Memory B cell (primary cell): ENCODE data around the gene GRHL1.

Source experiments
- ATAC-seq: fragments of 150-1000 bp; cut with Tn5 transposase; 2 replicates; pipeline ENCODE4 v1.10.0; 2021; ENCODE audit warnings: low read depth, mild to moderate bottlenecking, moderate library complexity
- DNase-seq, 2 donors: peaks; one replicate each; pipeline ENCODE4 v3.0.0; 2022; ENCODE audit warnings: low spot score in 2 of 2
- H3K27ac Mint-ChIP-seq: one replicate; pipeline ENCODE4 v1.8.0; 2022; ENCODE audit warnings: mild to moderate bottlenecking, moderate library complexity, mixed read lengths
- H3K27me3 Mint-ChIP-seq: one replicate; pipeline ENCODE4 v1.8.0; 2022; ENCODE audit warnings: mixed read lengths
- H3K36me3 Mint-ChIP-seq: one replicate; pipeline ENCODE4 v1.8.0; 2022; ENCODE audit warnings: mild to moderate bottlenecking, mixed read lengths
- H3K4me1 Mint-ChIP-seq: one replicate; pipeline ENCODE4 v1.8.0; 2022; ENCODE audit warnings: mixed read lengths
- H3K4me3 Mint-ChIP-seq: one replicate; pipeline ENCODE4 v1.8.0; 2022; ENCODE audit warnings: mild to moderate bottlenecking, moderate library complexity, mixed read lengths
- H3K9me3 Mint-ChIP-seq: one replicate; pipeline ENCODE4 v1.8.0; 2022; ENCODE audit warnings: mixed read lengths

GRHL1 gene

DNA sequence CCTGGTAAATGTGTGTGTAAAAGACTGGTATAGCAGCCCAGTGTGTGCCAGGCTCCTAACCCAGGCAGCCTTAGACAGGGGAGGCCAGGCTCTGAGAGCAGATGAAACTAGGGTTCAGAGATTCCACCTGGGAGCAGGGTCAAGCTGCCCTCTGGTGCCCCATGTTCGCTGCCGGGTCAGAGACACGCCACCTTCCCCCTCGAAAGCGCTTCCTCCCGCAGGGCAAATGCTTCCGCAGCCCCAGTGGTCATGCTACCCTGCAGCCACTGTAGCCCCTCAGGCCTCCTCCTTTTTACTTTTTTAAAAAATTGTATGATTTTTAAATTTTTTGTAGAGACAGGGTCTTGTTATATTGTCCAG lies 81.2 kb downstream of the GRHL1 start:
- Mint-ChIP-seq H3K36me3 (peaks cover 2% of the 10 kb centered on the region), H3K27me3 (no peaks in the 10 kb centered on the region), H3K27ac (no peak overlapping the region), H3K4me3 (no peak overlapping the region), H3K4me1 (peaks cover 51% of the 10 kb centered on the region), H3K9me3 (no peaks in the 10 kb centered on the region)
- DNase-seq (no peak), ATAC-seq (no peak)

DNA sequence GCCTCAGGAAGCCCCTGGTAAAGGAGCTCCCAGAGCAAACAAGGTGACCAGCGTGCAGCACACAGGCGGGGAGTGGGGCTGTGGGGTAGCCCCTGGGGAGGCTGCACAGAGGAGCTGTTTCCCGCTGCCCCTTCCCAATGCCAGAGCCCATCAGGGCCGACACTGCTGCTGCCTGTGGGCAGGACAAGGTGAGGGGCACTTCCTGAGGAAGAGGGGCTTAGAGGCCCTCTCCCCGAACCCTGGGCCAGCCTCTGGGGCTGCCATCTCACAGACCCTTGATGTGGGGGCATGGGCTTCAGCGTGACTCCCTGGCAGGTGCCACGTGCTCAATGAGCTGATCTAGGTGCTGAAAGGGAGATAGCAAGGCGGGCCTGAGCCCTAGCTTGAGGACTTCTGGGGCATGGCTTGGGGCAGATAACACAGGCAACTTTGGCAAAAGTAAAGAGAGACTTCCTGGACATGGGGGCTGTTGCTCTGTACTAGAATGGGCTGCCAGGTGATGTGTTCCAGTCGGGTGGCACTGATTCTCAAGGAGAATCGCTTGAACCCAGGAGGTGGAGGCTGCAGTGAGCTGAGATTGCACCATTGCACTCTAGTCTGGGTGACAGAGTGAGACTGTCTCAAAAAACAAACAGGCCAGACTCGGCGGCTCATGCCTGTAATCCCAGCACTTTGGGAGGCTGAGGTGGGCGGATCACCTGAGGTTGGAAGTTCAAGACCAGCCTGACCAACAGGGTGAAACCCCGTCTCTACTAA lies 81.9 kb downstream of the GRHL1 start:
- Mint-ChIP-seq H3K4me1 (peaks cover 46% of the 10 kb centered on the region), H3K27me3 (no peaks in the 10 kb centered on the region), H3K4me3 (no peak overlapping the region), H3K9me3 (no peaks in the 10 kb centered on the region), H3K36me3 (peaks cover 2% of the 10 kb centered on the region), H3K27ac (no peak overlapping the region)
- no peak for ATAC-seq
- no peak for DNase-seq

DNA sequence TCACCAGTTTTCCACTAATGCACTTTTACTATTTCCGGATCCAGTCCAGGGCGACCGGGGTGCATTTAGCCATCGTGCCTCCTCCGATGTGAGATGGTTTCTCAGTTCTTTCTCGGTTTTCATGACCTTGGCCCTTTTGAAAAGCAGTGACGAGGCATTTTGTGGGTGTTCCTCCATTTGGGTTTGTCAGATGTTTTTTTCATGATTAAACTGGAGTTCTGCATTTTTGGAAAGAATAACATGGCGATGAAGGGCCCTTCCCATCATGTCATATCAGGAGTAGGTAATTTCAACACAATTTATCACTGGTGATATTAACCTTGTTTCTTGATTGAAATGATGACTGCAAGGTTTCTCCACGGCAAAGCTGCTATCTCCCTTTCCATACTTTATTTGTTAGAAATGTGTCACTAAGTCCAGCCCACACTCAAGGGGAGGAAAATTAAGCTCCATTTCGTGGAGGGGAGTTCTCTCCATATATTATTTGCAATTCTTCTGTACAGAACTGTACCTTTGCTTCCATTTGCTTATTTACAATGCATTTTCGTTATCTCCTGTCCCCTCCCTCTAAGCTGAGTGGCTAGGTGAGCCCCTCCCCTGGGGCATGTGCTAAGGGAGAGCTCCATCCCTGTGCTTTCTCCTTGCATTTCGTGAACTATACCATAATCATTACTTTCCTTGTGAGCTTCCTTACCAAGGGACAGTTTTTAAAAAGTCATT lies 83.0 kb downstream of the GRHL1 start:
- H3K36me3 Mint-ChIP-seq, result peaks cover 2% of the 10 kb centered on the region
- peaks cover 46% of the 10 kb centered on the region for H3K4me1 Mint-ChIP-seq
- H3K27me3 Mint-ChIP-seq, result no peaks in the 10 kb centered on the region
- H3K9me3 Mint-ChIP-seq, result no peaks in the 10 kb centered on the region
- ATAC-seq, result no peak
- H3K4me3 Mint-ChIP-seq, result no peak overlapping the region
- DNase-seq, result no peak
- H3K27ac Mint-ChIP-seq, result peak overlapping the region; percentile 63

DNA sequence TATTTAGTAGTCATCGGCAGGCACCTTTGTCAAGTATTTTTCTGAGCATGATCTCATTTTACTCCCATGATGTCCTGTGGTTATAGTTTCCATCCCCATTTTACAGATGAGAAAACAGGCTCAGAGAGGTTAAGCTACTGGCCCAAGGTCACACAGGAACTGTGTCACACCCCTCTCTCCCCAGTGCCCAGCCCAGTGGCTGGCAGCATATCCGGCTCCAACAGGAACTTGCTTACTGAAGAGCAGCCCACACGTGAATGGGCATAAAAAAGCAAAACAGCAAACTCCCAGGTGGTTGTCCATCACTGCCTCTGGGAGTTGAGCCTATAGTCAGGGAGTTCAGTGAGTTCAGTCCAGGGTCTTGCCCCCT lies 83.5 kb downstream of the GRHL1 start:
- peaks cover 2% of the 10 kb centered on the region for H3K36me3 Mint-ChIP-seq
- ATAC-seq (no peak), DNase-seq (no peak)
- H3K27ac Mint-ChIP-seq, result peak overlapping the region; percentile 63
- H3K9me3 Mint-ChIP-seq, result no peaks in the 10 kb centered on the region
- peaks cover 40% of the 10 kb centered on the region for H3K4me1 Mint-ChIP-seq
- H3K27me3 Mint-ChIP-seq, result no peaks in the 10 kb centered on the region
- H3K4me3 Mint-ChIP-seq, result no peak overlapping the region

DNA sequence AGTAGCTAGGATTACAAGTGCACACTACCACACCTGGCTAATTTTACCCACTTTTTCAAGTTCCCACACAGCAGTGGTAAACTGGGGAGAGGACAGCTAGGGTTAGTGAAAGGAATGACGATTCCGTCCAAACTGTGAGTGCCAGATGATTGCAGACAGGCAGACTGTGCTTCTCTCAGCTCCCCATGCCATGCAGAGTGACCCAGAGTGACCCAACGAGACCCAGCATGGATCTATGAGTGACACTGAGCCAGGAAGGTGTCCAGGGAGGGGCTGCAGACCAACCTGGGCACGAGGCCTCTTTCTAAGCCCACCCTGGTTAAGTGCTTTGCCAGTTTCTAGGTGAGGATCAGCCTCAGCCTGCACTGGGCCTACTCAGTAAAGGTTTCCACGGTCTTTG lies 84.1 kb downstream of the GRHL1 start:
- H3K4me1 Mint-ChIP-seq, result peaks cover 35% of the 10 kb centered on the region
- H3K4me3 Mint-ChIP-seq, result no peak overlapping the region
- H3K27me3 Mint-ChIP-seq, result no peaks in the 10 kb centered on the region
- ATAC-seq, result no peak
- no peaks in the 10 kb centered on the region for H3K9me3 Mint-ChIP-seq
- peaks cover 2% of the 10 kb centered on the region for H3K36me3 Mint-ChIP-seq
- H3K27ac Mint-ChIP-seq, result no peak overlapping the region
- DNase-seq, result no peak

DNA sequence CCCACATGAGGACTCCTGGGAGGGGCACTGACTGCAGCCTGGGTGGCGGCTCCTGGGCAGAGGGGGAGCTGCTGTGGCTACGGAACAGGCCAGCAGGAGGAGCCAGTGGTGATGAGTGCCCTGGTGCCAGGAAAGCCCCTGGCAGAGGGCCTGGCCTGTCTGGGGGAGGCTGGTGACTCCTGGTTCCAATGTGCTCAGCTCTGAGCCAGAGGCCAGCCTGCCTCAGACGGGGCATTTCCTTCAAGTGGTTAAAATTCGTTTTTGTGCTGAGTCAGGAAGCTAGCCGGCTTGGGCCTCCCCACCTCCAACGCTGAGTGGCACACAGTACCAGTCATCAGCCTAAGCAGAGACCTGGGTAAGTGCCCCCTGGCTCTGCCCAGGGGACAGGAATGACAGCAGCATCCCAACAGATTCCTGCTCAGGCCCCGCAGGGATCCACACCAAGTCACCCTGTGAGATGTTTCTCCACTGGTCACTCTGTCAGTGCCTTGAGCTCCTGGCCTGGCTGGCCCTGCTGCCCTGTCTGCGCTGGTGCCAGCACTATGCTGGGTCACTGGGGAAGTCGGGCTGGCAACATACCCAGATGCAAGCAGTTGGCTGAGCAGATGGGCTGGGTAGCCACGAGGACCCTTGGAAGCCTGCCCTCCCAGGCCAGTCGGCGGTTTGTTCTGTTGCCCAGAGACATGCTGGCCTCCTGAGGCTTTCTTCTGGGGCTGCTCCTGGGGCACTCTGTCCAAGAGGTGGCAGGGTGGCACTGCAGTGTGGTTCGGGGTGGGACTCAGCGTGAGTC lies 84.8 kb downstream of the GRHL1 start:
- Mint-ChIP-seq H3K4me3 (no peak overlapping the region), H3K36me3 (peaks cover 2% of the 10 kb centered on the region)

DNA sequence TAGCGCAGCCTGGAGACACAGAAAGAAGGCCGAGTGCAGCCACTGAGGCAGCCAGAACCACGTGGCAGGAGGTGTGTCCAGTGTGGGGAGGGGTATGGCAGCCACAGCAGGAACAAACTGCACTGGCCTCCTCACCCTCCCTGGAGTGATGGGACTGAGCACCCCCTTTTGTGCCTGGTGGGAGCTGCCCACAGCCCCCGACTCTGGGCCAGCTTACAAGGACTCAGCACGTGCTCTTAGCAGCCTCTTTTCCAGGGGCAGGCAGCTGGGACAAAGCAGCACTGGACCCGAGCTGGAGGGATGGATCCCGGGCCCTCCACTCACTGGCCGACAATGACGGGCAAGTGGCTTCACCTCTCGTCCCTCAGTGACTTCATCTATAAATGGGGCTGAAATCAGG lies 86.6 kb downstream of the GRHL1 start:
- H3K27ac Mint-ChIP-seq, result no peak overlapping the region
- H3K36me3 Mint-ChIP-seq, result peaks cover 2% of the 10 kb centered on the region
- ATAC-seq (no peak), DNase-seq (no peak)
- peaks cover 34% of the 10 kb centered on the region for H3K4me1 Mint-ChIP-seq
- H3K27me3 Mint-ChIP-seq, result no peaks in the 10 kb centered on the region
- no peak overlapping the region for H3K4me3 Mint-ChIP-seq
- no peaks in the 10 kb centered on the region for H3K9me3 Mint-ChIP-seq

More for the DNA sequence above, 84.8 kb downstream of the GRHL1 start:
- peak in 1 of 2 donors; percentile 38 for DNase-seq
- H3K4me1 Mint-ChIP-seq, result peaks cover 33% of the 10 kb centered on the region
- peak; percentile 95 for ATAC-seq
- H3K9me3 Mint-ChIP-seq, result no peaks in the 10 kb centered on the region
- no peaks in the 10 kb centered on the region for H3K27me3 Mint-ChIP-seq
- peak overlapping the region; percentile 65 for H3K27ac Mint-ChIP-seq

DNA sequence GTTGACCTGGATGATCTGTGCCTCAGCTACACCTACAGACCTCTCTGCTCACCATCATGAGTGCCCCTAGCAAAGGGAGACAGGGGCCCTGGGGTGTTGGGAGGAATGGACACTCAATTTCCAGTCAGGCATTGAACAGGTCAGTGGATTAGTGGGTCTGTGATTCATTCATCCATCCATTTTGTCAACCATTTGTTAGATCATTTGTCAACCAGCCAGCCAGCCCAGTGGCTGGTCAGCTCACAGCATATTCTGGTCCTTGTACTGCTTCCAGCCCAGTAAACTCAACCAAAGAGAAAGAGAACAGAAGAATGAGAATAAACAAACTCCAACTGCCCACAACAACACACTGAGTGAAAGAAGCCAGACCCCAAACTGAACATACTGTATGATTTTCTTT lies 87.2 kb downstream of the GRHL1 start:
- H3K9me3 Mint-ChIP-seq, result no peaks in the 10 kb centered on the region
- H3K27ac Mint-ChIP-seq, result no peak overlapping the region
- peaks cover 2% of the 10 kb centered on the region for H3K36me3 Mint-ChIP-seq
- DNase-seq (no peak), ATAC-seq (no peak)
- H3K27me3 Mint-ChIP-seq, result no peaks in the 10 kb centered on the region
- H3K4me3 Mint-ChIP-seq, result no peak overlapping the region
- H3K4me1 Mint-ChIP-seq, result peaks cover 33% of the 10 kb centered on the region

DNA sequence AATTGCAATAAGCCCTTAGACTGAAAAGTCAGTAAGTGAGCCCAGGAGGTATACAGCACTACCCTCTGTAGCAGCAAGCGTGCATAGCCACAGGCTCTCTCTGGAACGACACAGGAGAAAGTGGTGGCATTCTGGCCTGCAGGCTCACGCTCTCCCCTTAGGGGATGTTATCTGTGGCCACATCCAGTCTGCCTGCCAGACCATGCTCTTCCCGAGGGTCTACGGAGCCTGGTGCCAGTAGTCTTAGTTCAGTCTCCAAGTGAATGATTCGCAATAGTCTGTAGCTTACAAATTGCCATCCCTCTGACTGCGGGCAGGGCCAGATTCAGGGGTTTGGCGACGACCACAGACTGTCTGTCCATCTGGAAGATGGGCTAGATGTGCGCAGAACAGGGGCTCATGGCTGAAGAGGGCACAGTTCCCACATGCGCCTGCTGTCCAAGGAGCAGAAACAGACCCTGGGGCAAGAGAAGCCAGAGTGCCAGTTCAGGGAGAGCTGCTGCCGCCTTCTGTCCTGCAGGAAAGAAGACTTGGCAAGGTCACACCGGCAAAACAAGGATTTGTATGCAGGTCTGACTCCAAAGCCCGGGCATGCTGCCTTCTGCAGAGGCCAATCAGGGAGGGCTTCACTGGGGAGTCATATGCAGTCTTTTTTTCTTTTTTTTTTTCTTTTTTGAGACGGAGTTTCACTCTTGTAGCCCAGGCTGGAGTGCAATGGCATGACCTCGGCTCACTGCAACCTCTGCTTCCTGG lies 88.3 kb downstream of the GRHL1 start:
- Mint-ChIP-seq H3K9me3 (no peaks in the 10 kb centered on the region), H3K27ac (no peak overlapping the region), H3K27me3 (no peaks in the 10 kb centered on the region), H3K36me3 (no peaks in the 10 kb centered on the region), H3K4me1 (peaks cover 25% of the 10 kb centered on the region), H3K4me3 (no peak overlapping the region)
- ATAC-seq, result no peak
- DNase-seq, result no peak

DNA sequence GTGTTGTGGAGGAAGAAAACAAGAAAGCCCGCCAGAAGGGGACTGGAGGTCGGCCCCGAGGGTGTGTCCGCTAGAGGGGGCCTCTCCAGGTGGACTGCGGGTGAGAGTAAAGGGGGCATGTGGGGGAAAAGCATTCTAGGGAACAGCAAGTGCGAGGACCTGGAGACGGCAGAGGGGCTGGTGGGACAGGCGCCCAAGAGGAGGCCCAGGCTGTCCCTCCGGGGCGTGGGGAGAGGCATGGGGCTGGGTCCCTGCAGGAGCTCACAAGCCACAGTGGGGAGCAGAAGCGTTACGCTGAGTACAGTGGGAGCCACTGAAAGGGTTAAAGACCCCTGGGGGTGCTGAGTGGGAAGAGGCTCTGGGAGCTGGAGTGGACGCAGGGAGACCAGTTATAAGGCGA lies 90.2 kb downstream of the GRHL1 start:
- no peaks in the 10 kb centered on the region for H3K9me3 Mint-ChIP-seq
- H3K4me3 Mint-ChIP-seq, result peak overlapping the region; percentile 86
- no peaks in the 10 kb centered on the region for H3K27me3 Mint-ChIP-seq
- peaks cover 4% of the 10 kb centered on the region for H3K36me3 Mint-ChIP-seq
- ATAC-seq, result no peak
- peaks cover 24% of the 10 kb centered on the region for H3K4me1 Mint-ChIP-seq
- H3K27ac Mint-ChIP-seq, result peak overlapping the region; percentile 56
- DNase-seq, result no peak

DNA sequence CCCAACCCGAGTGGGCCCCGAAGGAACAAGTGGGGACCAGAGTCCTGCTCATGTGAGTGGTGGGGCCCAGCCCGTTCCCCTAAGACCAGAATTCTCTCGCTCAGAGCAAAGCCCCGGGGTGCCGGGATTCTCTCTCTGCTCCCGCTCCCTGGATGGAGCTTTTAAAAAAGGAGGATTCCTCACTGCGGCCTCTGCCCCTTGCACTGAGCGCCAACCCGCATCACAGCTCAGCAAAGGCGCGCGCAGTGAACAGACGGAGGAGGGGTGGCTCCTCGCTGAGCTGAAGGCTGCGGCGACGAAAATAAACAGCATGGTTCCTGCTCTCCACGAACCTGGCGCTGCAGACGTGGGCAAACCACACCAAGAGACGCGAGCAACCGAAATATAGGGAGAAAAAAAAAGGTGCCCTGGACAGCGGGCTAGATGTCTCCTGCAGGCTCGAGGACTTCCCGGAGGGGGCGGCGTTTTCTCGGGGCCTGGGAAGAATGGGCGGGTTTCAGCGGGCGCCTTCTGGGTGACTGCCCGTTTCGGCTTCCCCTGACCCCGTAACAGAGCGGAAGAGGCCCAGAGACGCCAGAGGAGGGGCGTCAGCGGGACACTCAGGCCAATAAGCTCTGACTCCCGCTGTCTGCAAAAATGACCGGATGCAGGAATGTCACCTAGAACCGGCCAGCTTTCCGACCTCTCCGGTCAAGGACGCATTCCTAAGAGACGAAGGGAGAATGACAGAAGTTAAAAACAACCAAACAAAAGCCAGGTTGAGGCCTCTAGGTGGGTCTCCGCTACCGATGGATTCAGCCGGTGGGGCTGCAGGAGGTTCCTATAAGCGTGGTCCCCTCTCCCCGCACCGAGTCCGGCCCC lies 91.0 kb downstream of the GRHL1 start:
- peaks cover 7% of the 10 kb centered on the region for H3K36me3 Mint-ChIP-seq
- peak overlapping the region; percentile 92 for H3K27ac Mint-ChIP-seq
- peak overlapping the region; percentile 86 for H3K4me3 Mint-ChIP-seq
- peak; percentile 0 for ATAC-seq
- H3K4me1 Mint-ChIP-seq, result peaks cover 27% of the 10 kb centered on the region
- peak; percentile 14 to 39 for DNase-seq
- no peaks in the 10 kb centered on the region for H3K27me3 Mint-ChIP-seq
- no peaks in the 10 kb centered on the region for H3K9me3 Mint-ChIP-seq

DNA sequence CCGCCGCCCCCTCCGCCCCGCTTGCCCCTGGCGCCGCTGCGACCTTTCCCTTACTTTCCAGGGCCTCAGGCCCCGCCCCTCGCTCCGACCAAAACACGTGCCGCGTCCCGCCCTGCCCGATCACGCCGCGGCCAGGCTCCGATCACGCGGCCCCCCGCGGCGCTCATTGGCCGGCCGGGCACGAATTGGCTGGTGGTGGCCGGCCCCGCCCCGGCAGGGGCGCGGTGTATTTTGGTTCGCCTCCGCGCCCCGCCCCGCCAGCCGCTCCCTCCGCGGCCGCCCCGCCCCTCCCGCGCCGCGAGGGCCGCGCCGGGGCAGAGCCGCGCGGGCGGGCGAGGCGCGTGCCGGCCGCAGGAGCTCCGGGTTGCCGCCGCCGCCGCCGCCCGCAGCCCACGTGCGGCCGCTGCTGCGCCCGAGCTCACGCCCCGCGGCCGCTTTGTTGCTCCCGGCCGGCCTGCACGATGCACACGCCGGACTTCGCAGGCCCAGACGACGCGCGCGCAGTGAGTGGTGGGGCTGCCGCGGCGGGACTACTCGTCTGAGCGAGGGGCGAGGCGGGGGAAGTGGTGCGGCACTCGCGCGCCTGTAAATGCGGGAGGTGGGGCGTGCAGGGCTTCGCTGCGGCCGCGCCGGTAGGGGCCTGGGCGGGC lies 91.9 kb downstream of the GRHL1 start, which contains the start of gene KLF11:
KLF11 (plus strand) TSS at position 295 of the 650 bp plus-strand sequence; CDS start at position 462, 167 bp downstream.
- peaks cover 27% of the 10 kb centered on the region for H3K4me1 Mint-ChIP-seq
- peak within 1 kb of the TSS; percentile 86 for H3K4me3 Mint-ChIP-seq
- H3K36me3 Mint-ChIP-seq, result peaks cover 13% of the 10 kb centered on the region
- no peaks in the 10 kb centered on the region for H3K9me3 Mint-ChIP-seq
- H3K27me3 Mint-ChIP-seq, result no peaks in the 10 kb centered on the region
- H3K27ac Mint-ChIP-seq, result peak within 1 kb of the TSS; percentile 92
- DNase-seq (peak; percentile 67 to 86), ATAC-seq (peak; percentile 71)
